Endothelial cell of umbilical vein (primary cell): ENCODE measurements around the gene RDH14. TPM values are rescaled to one million over a fixed set of nuclear protein-coding genes. Genes with fewer than 3 reads are reported as not detected.

Source experiments
- BruUV-seq: library from RNA; stranded (reverse); fragments of 400-500 nt; replicated peaks from 2 replicates; lab custom pipeline; 2021; lab: Mats Ljungman, UMichigan
- CTCF ChIA-PET: fragments of 300-600, 350-600 bp; sonication (Branson Sonifier 250); formaldehyde crosslinking; loops from one replicate; lab custom pipeline; 2021; ENCODE audit warnings: antibody characterized with exemption, inconsistent platforms; lab: Charles Lee
- POLR2A ChIA-PET: fragments of 300-600, 350-600 bp; sonication (Branson Sonifier 250); formaldehyde crosslinking; loops from one replicate; lab custom pipeline; 2021; ENCODE audit warnings: antibody characterized with exemption, inconsistent platforms; lab: Charles Lee
- DNase-seq: peaks from one replicate; pipeline ENCODE4 v3.0.0-alpha.2; 2011; ENCODE audit warnings: low read depth, low spot score
- FAIRE-seq: peaks from 2 replicates; lab custom pipeline; 2011; peaks lifted over from hg19 to GRCh38; lab: Jason Lieb, UNC
- H2AFZ ChIP-seq: 2 replicates; pipeline ENCODE4 v1.6.0; 2012; ENCODE audit warnings: low read depth, low read length, control low read depth, inconsistent platforms
- H3K27ac ChIP-seq: 2 replicates; pipeline ENCODE4 v1.5.1; 2011; ENCODE audit warnings: low read depth, mild to moderate bottlenecking, control low read depth, low read length, moderate library complexity; ENCODE audit not compliant: insufficient read depth
- H3K27me3 ChIP-seq, 2 experiments: 2 replicates each; pipeline versions ENCODE4 v1.6.0 to v1.6.1; 2011; ENCODE audit warnings: low read length in 2 of 2, mixed read lengths in 1 of 2; ENCODE audit not compliant: control insufficient read depth in 2 of 2, insufficient read depth in 2 of 2
- H3K36me3 ChIP-seq, 2 experiments: 2 replicates in 1 of 2; 3 replicates in 1 of 2; pipeline ENCODE4 v1.5.1; 2011; ENCODE audit warnings: low read length in 2 of 2, mild to moderate bottlenecking in 1 of 2, moderate library complexity in 1 of 2; ENCODE audit not compliant: control insufficient read depth in 2 of 2, insufficient read depth in 2 of 2; ENCODE audit errors: extremely low read depth in 1 of 2
- H3K4me1 ChIP-seq: 3 replicates; pipeline ENCODE4 v1.5.1; 2011; ENCODE audit warnings: mild to moderate bottlenecking, low read length; ENCODE audit not compliant: control insufficient read depth, insufficient read depth; ENCODE audit errors: extremely low read depth
- H3K4me2 ChIP-seq: 2 replicates; pipeline ENCODE4 v1.6.1; 2011; ENCODE audit warnings: low read length, control low read depth, mixed read lengths; ENCODE audit not compliant: insufficient read depth
- H3K4me3 ChIP-seq, 3 experiments: fragments of 200-600 bp in 1 of 3; sonication (generic), shearing (Covaris generic) in 1 of 3; replicated peaks in 1 of 3; 2 replicates each; pipeline ENCODE4 v1.5.1; 2011 to 2016; ENCODE audit warnings: control low read depth in 3 of 3, low read length in 3 of 3, mild to moderate bottlenecking in 2 of 3, inconsistent platforms in 1 of 3, low read depth in 1 of 3, moderate library complexity in 1 of 3; ENCODE audit not compliant: insufficient read depth in 1 of 3
- H3K79me2 ChIP-seq: 2 replicates; pipeline ENCODE4 v1.6.0; 2012; ENCODE audit warnings: low read length, inconsistent platforms; ENCODE audit not compliant: control insufficient read depth, insufficient read depth
- H3K9ac ChIP-seq: replicated peaks from 2 replicates; pipeline ENCODE3; 2011; ENCODE audit warnings: low read length, control low read depth; ENCODE audit not compliant: insufficient read depth; ENCODE audit errors: extremely low read depth
- H3K9me1 ChIP-seq: replicated peaks from 3 replicates; pipeline ENCODE4 v1.6.0; 2011; ENCODE audit warnings: mild to moderate bottlenecking, low read length; ENCODE audit not compliant: control insufficient read depth, insufficient read depth; ENCODE audit errors: extremely low read depth
- H3K9me3 ChIP-seq: replicated peaks from 2 replicates; pipeline ENCODE4 v1.5.1; 2012; ENCODE audit warnings: low read length, inconsistent platforms; ENCODE audit not compliant: control insufficient read depth, insufficient read depth
- H4K20me1 ChIP-seq: replicated peaks from 2 replicates; pipeline ENCODE3; 2011; ENCODE audit warnings: mild to moderate bottlenecking, low read length; ENCODE audit not compliant: control insufficient read depth, insufficient read depth; ENCODE audit errors: extremely low read depth
- EZH2 ChIP-seq: IDR thresholded peaks from 2 replicates; pipeline ENCODE4 v1.6.1; 2012; ENCODE audit warnings: borderline replicate concordance, low read depth, mild to moderate bottlenecking, moderate library complexity, low read length, inconsistent platforms; ENCODE audit not compliant: severe bottlenecking
- FOS ChIP-seq: IDR thresholded peaks from 2 replicates; pipeline ENCODE4 v1.6.1; 2011; ENCODE audit warnings: mild to moderate bottlenecking, low read length, moderate library complexity, borderline replicate concordance; ENCODE audit not compliant: insufficient read depth
- GATA2 ChIP-seq: IDR thresholded peaks from 2 replicates; pipeline ENCODE4 v1.7.0; 2011; ENCODE audit warnings: low read depth, mild to moderate bottlenecking, moderate library complexity, mixed read lengths, low read length; ENCODE audit not compliant: insufficient read length, insufficient read depth
- JUN ChIP-seq: IDR thresholded peaks from 2 replicates; pipeline ENCODE4 v1.6.1; 2011; ENCODE audit warnings: borderline replicate concordance, low read depth; ENCODE audit not compliant: insufficient read length, insufficient read depth
- MYC ChIP-seq: IDR thresholded peaks from one replicate; pipeline ENCODE4 v1.6.1; 2011; ENCODE audit warnings: mild to moderate bottlenecking, low read depth, low read length
- POLR2A ChIP-seq: IDR thresholded peaks from 2 replicates; pipeline ENCODE4 v1.6.1; 2012; ENCODE audit warnings: low read depth, mild to moderate bottlenecking, control low read depth, low read length
- POLR2AphosphoS5 ChIP-seq: IDR thresholded peaks from 2 replicates; pipeline ENCODE4 v1.6.1; 2012; ENCODE audit warnings: low read depth, mild to moderate bottlenecking, control low read depth, low read length, moderate library complexity; ENCODE audit not compliant: insufficient read depth
- dilution Hi-C: fragments of 300-500 bp; cut with MboI; formaldehyde crosslinking; loops from one replicate; pipeline ENCODE4 v1.15.0; 2019; ENCODE audit warnings: low sequenced_read_pairs; ENCODE audit not compliant: extremely low pct_ligation_motif_present
- intact Hi-C: fragments of 100-400 bp; cut with micrococcal nuclease; formaldehyde crosslinking; loops from one replicate; pipeline ENCODE4 v1.10.0; 2022
- polyA plus RNA-seq, 4 experiments: library from polyadenylated mRNA; depleted of rRNA in 3 of 4; stranded (reverse) in 3 of 4; unstranded in 1 of 4; fragments of >200 nt; gene quantifications; 2 replicates each; pipeline versions ENCODE4 v1.2.1 to v1.2.3, GENCODE V29; 2011 to 2012; ENCODE audit warnings: missing spikeins in 1 of 4
- total RNA-seq: library from RNA; stranded (reverse); gene quantifications from 2 replicates; pipeline ENCODE4 v1.2.3, GENCODE V29; 2021
- TF ChIP-seq, protein P1 (sequence below): IDR thresholded peaks from 2 replicates; pipeline ENCODE4 v1.6.1; 2011; ENCODE audit not compliant: insufficient read depth, insufficient read length
- TF ChIP-seq, protein P2 (sequence below), 2 donors: IDR thresholded peaks; 1 replicate in 1 of 2; 2 replicates in 1 of 2; pipeline ENCODE4 v1.5.1; 2011; ENCODE audit warnings: low read length in 2 of 2, mild to moderate bottlenecking in 2 of 2, moderate library complexity in 2 of 2, control low read depth in 1 of 2, inconsistent platforms in 1 of 2, low read depth in 1 of 2; ENCODE audit not compliant: insufficient read depth in 1 of 2; ENCODE audit errors: extremely low read depth in 1 of 2

RDH14 gene
- total and polyA plus RNA-seq, 2 donors (not counting 3 experiments of a cell fraction or from before 2014, with no cell fraction given): 8.8 to 12.4 TPM

DNA sequence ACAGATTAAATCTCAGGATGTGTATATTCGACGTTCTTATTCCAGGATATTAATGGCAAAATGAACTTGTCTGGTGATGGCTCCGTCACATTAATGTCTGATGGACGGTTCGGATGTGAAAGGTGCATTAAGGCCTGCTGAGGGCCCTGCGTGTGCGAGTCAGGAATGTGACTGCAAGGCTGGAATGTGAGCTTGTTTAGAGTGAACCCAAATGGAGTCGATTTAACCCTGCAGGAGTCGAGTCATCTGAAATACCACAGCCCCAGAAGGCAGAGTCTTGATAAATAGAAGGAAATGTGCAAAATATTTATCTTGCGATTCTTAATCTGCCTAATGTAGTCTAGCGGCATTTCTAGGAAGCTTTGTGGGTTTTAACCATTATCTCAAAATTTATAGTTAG, 44.3 kb downstream of the RDH14 start:
- intact Hi-C loops: no loop called here

More for the DNA sequence above, 44.3 kb downstream of the RDH14 start:
- Histone ChIP-seq H3K4me3 (no peak overlapping the region), H4K20me1 (no peaks in the 10 kb centered on the region), H3K27me3 (no peaks in the 10 kb centered on the region), H3K9ac (no peak overlapping the region), H3K4me1 (no peaks in the 10 kb centered on the region), H3K79me2 (no peaks in the 10 kb centered on the region), H3K9me1 (no peaks in the 10 kb centered on the region), H3K9me3 (no peaks in the 10 kb centered on the region), H3K27ac (no peak overlapping the region), H3K36me3 (no peaks in the 10 kb centered on the region), H2AFZ (no peak overlapping the region), H3K4me2 (no peak overlapping the region)
- DNase-seq (no peak), FAIRE-seq (no peak)
- TF ChIP-seq EZH2 (no peak), JUN (no peak), FOS (no peak), POLR2AphosphoS5 (no peak), POLR2A (no peak), GATA2 (no peak), MYC (no peak)
- TF ChIP-seq, protein P1, sequence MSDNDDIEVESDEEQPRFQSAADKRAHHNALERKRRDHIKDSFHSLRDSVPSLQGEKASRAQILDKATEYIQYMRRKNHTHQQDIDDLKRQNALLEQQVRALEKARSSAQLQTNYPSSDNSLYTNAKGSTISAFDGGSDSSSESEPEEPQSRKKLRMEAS: no peak
- TF ChIP-seq, protein P2, sequence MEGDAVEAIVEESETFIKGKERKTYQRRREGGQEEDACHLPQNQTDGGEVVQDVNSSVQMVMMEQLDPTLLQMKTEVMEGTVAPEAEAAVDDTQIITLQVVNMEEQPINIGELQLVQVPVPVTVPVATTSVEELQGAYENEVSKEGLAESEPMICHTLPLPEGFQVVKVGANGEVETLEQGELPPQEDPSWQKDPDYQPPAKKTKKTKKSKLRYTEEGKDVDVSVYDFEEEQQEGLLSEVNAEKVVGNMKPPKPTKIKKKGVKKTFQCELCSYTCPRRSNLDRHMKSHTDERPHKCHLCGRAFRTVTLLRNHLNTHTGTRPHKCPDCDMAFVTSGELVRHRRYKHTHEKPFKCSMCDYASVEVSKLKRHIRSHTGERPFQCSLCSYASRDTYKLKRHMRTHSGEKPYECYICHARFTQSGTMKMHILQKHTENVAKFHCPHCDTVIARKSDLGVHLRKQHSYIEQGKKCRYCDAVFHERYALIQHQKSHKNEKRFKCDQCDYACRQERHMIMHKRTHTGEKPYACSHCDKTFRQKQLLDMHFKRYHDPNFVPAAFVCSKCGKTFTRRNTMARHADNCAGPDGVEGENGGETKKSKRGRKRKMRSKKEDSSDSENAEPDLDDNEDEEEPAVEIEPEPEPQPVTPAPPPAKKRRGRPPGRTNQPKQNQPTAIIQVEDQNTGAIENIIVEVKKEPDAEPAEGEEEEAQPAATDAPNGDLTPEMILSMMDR (IDR thresholded peaks at IDR 0.05; ENCODE audit: extremely low read depth in 1 of 2, insufficient read depth in 1 of 2, low read depth in 1 of 2, low read length in 2 of 2): no peak
- CTCF ChIA-PET: interaction anchor here (0.7 to 1.0 kb wide), 3 partner anchors 17 to 1347 kb away, joined by 3 read pairs; no protein-coding TSS in a partner anchor
- POLR2A ChIA-PET: no interaction called here
- dilution Hi-C loops: no loop called here
- BruUV-seq: no TSS peak
